K562 (cell line): ENCODE measurements around the gene GPR26. TPM values are rescaled to one million over a fixed set of nuclear protein-coding genes. Genes with fewer than 3 reads are reported as not detected.

ENCODE experiments used
- CHD4 ChIP-seq: fragments of 200-600 bp; sonication (generic); IDR thresholded peaks from 3 replicates; pipeline ENCODE4 v1.6.1; 2012; ENCODE audit warnings: low read depth, mild to moderate bottlenecking, mixed read lengths, low read length, inconsistent platforms; ENCODE audit not compliant: insufficient read depth, insufficient replicate concordance, poor library complexity, severe bottlenecking
- HDAC8 ChIP-seq: fragments of 450-650 bp; IDR thresholded peaks from 2 replicates; pipeline ENCODE4 v1.6.1; 2016; ENCODE audit warnings: mild to moderate bottlenecking, missing genetic modification characterization, moderate library complexity, missing compliant biosample characterization
- HDGF ChIP-seq: fragments of 450-650 bp; IDR thresholded peaks from 2 replicates; pipeline ENCODE4 v1.6.1; 2016
- PHF21A ChIP-seq: fragments of 450-650 bp; IDR thresholded peaks from 2 replicates; pipeline ENCODE4 v1.6.1; 2017; ENCODE audit warnings: low read depth, borderline replicate concordance
- SMAD2 ChIP-seq: fragments of 150-350 bp; IDR thresholded peaks from 2 replicates; pipeline ENCODE4 v1.6.1; 2014; ENCODE audit warnings: low read depth, mild to moderate bottlenecking, low read length
- SRSF7 ChIP-seq: fragments of 200-400 bp; formaldehyde crosslinking; optimal IDR thresholded peaks from 2 replicates; pipeline ENCODE3; 2017; ENCODE audit warnings: mild to moderate bottlenecking, low read depth, low read length
- XRCC3 ChIP-seq: fragments of 450-650 bp; IDR thresholded peaks from 2 replicates; pipeline ENCODE4 v1.6.1; 2017; ENCODE audit warnings: mild to moderate bottlenecking, moderate library complexity
- ZKSCAN3 ChIP-seq: fragments of 250-450 bp; sonication (Bioruptor Pico); IDR thresholded peaks from 2 replicates; pipeline ENCODE4 v1.4.0; 2020
- ZNF347 ChIP-seq: fragments of 450-650 bp; formaldehyde crosslinking; IDR thresholded peaks from 2 replicates; pipeline ENCODE4 v1.4.0; 2020; ENCODE audit warnings: low read depth, mild to moderate bottlenecking, moderate library complexity
- ZNF77 ChIP-seq: fragments of 250-450 bp; sonication (Bioruptor Pico); IDR thresholded peaks from 2 replicates; pipeline ENCODE4 v1.5.0; 2020
- polyA plus RNA-seq, 8 experiments: library from polyadenylated mRNA; depleted of rRNA in 4 of 8; stranded (reverse) in 5 of 8; unstranded in 3 of 8; fragments of >200 nt; fragmentation: Nextera tagmentation in 2 of 8; fragmentation: Illumina TruSeq in 1 of 8; extraction: Ambion mirVana in 2 of 8; extraction: Trizol in 1 of 8; gene quantifications; 2 replicates each; pipeline versions ENCODE4 v1.2.1 to v1.2.3, GENCODE V29; 2011 to 2014; ENCODE audit warnings: inconsistent platforms in 1 of 8, missing spikeins in 1 of 8
- total RNA-seq, 7 experiments: library from RNA; depleted of rRNA in 6 of 7; stranded (reverse); fragments of >200 nt in 6 of 7; fragmentation: Illumina TruSeq in 2 of 7; extraction: Trizol in 2 of 7; gene quantifications; 2 replicates each; pipeline versions ENCODE4 v1.2.1 to v1.2.3, GENCODE V29; 2011 to 2021; ENCODE audit warnings: low replicate concordance in 1 of 7
- TF ChIP-seq, protein P1 (sequence below), 2 experiments: fragments of 450-650 bp; IDR thresholded peaks; 2 replicates each; pipeline ENCODE4 v1.6.1; 2016; ENCODE audit warnings: mild to moderate bottlenecking in 2 of 2, borderline replicate concordance in 1 of 2, low read depth in 1 of 2, moderate library complexity in 1 of 2
- TF ChIP-seq, protein P2 (sequence below), 2 experiments: fragments of 450-650 bp; conservative IDR thresholded peaks; 2 replicates each; pipeline ENCODE4 v1.6.1; 2017; ENCODE audit warnings: mild to moderate bottlenecking in 2 of 2, moderate library complexity in 2 of 2
- TF ChIP-seq, protein P3 (sequence below): fragments of 450-650 bp; IDR thresholded peaks from 2 replicates; pipeline ENCODE4 v1.6.1; 2016

The GPR26 gene
- total and polyA plus RNA-seq, 9 of the 15 experiments (the other 6 are each of a cell fraction or from before 2014, with no cell fraction given) = not detected

DNA sequence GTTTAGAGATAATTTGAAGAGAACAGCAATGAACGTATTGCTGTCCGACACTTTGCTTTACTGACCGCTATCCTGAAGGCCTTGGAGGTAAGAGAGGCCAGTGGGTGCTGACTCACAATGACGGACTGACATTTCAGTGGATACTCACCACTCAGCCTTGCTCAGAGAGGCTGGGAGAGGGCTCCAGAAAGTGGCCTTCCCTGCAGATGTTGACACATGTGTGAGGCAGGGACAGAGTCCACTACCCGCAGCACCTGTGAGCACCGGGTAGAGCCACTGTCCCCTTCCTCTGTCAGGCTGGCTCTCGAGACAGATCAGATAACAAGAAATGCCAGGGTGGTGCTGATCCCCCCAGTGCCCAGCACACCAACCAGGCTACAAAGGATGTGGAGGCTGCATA lies 75.0 kb downstream of the GPR26 start (continued):
- TF ChIP-seq, protein P1, sequence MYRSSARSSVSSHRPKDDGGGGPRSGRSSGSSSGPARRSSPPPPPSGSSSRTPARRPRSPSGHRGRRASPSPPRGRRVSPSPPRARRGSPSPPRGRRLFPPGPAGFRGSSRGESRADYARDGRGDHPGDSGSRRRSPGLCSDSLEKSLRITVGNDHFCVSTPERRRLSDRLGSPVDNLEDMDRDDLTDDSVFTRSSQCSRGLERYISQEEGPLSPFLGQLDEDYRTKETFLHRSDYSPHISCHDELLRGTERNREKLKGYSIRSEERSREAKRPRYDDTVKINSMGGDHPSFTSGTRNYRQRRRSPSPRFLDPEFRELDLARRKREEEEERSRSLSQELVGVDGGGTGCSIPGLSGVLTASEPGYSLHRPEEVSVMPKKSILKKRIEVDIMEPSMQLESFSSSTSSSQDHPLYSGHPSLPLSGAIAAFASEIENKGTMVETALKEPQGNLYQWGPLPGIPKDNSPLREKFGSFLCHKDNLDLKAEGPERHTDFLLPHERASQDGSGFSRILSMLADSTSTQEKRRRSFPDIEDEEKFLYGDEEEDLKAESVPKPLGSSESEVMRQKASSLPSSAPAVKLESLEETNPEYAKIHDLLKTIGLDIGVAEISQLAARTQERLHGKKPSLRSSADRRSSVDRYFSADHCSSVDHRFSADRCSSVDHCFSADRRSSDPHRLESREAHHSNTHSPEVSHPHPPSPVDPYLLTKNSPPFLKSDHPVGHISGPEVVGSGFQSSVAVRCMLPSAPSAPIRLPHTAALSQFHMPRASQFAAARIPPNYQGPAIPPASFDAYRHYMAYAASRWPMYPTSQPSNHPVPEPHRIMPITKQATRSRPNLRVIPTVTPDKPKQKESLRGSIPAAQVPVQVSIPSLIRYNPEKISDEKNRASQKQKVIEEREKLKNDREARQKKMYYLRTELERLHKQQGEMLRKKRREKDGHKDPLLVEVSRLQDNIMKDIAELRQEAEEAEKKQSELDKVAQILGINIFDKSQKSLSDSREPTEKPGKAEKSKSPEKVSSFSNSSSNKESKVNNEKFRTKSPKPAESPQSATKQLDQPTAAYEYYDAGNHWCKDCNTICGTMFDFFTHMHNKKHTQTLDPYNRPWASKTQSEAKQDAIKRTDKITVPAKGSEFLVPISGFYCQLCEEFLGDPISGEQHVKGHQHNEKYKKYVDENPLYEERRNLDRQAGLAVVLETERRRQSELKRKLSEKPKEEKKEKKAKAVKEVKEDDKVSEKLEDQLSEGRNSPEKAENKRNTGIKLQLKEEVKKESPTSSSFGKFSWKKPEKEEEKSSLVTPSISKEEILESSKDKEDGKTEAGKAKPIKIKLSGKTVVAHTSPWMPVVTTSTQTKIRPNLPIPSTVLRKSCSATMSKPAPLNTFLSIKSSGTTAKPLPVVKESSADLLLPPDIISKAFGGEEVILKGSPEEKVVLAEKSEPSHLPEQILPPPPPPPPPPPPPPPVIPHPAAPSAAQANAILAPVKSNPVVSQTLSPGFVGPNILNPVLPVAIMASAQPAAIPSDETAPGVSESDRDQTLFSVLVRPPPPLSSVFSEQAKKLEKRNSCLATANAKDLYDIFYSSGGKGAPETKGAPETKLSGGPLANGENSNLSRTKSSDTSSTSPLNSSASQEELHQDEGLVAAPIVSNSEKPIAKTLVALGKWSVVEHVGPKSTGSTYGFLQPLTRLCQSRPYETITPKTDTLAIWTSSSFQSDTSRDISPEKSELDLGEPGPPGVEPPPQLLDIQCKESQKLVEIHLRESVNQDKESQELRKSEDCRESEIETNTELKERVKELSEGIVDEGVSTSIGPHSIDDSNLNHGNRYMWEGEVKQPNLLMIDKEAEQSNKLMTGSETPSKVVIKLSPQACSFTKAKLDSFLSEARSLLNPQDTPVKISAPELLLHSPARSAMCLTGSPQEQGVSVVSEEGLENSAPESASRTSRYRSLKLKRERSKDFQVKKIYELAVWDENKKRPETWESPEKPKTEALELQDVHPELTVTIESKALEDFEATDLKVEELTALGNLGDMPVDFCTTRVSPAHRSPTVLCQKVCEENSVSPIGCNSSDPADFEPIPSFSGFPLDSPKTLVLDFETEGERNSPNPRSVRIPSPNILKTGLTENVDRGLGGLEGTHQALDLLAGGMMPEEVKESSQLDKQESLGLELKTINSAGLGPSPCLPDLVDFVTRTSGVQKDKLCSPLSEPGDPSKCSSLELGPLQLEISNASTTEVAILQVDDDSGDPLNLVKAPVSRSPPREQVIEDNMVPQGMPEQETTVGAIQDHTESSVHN (IDR thresholded peaks at IDR 0.05; ENCODE audit: borderline replicate concordance in 1 of 2, low read depth in 1 of 2) = no peak
- TF ChIP-seq HDGF = no peak
- no peak for TF ChIP-seq ZKSCAN3 (CRISPR knock-in tag)
- no peak for TF ChIP-seq ZNF347 (CRISPR knock-in tag)
- no peak for TF ChIP-seq XRCC3
- no peak for TF ChIP-seq HDAC8 (tag)
- TF ChIP-seq, protein P2, sequence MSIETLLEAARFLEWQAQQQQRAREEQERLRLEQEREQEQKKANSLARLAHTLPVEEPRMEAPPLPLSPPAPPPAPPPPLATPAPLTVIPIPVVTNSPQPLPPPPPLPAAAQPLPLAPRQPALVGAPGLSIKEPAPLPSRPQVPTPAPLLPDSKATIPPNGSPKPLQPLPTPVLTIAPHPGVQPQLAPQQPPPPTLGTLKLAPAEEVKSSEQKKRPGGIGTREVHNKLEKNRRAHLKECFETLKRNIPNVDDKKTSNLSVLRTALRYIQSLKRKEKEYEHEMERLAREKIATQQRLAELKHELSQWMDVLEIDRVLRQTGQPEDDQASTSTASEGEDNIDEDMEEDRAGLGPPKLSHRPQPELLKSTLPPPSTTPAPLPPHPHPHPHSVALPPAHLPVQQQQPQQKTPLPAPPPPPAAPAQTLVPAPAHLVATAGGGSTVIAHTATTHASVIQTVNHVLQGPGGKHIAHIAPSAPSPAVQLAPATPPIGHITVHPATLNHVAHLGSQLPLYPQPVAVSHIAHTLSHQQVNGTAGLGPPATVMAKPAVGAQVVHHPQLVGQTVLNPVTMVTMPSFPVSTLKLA (conservative IDR thresholded peaks at IDR 0.05) = no peak
- TF ChIP-seq, protein P3, sequence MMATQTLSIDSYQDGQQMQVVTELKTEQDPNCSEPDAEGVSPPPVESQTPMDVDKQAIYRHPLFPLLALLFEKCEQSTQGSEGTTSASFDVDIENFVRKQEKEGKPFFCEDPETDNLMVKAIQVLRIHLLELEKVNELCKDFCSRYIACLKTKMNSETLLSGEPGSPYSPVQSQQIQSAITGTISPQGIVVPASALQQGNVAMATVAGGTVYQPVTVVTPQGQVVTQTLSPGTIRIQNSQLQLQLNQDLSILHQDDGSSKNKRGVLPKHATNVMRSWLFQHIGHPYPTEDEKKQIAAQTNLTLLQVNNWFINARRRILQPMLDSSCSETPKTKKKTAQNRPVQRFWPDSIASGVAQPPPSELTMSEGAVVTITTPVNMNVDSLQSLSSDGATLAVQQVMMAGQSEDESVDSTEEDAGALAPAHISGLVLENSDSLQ = no peak
- TF ChIP-seq CHD4 = no peak
- TF ChIP-seq SMAD2 = no peak
- no peak for TF ChIP-seq SRSF7
- TF ChIP-seq PHF21A = no peak
- no peak for TF ChIP-seq ZNF77
